B cell (primary cell): ENCODE results near the gene BMERB1. TPM values are rescaled to one million over a fixed set of nuclear protein-coding genes. Genes with fewer than 3 reads are reported as not detected.

ENCODE experiments used
- ATAC-seq: fragments of 200-7000 bp; cut with Tn5 transposase; one replicate; pipeline ENCODE4 v1.10.0; 2021; ENCODE audit warnings: low read depth, mild to moderate bottlenecking, moderate number of reproducible peaks, moderate library complexity
- CTCF ChIA-PET: fragments of 350-600 bp; sonication (Branson Sonifier 250); formaldehyde crosslinking; loops from one replicate; lab custom pipeline; 2021; ENCODE audit warnings: antibody characterized with exemption, inconsistent platforms; lab: Charles Lee
- POLR2A ChIA-PET: fragments of 350-600 bp; sonication (Branson Sonifier 250); formaldehyde crosslinking; loops from one replicate; lab custom pipeline; 2021; ENCODE audit warnings: antibody characterized with exemption; lab: Charles Lee
- DNase-seq: peaks from one replicate; pipeline ENCODE4 v3.0.0; 2013
- H2AFZ ChIP-seq: 2 replicates; pipeline ENCODE4 v1.6.1; 2012; ENCODE audit warnings: mild to moderate bottlenecking, low read depth, low read length; ENCODE audit not compliant: insufficient read depth, poor library complexity, severe bottlenecking
- H3K27ac ChIP-seq, 2 donors: 1 replicate in 1 of 2; 2 replicates in 1 of 2; pipeline ENCODE4 v1.5.1; 2012 to 2013; ENCODE audit warnings: low read length in 2 of 2, mild to moderate bottlenecking in 2 of 2, moderate library complexity in 1 of 2
- H3K27me3 ChIP-seq, 4 experiments: fragments of 200-600 bp in 1 of 4; sonication (generic) in 1 of 4; replicated peaks in 1 of 4; 1 replicate in 2 of 4; 2 replicates in 2 of 4; pipeline versions ENCODE4 v1.6.1 to v1.7.0; 2013 to 2016; ENCODE audit warnings: low read length in 3 of 4, mild to moderate bottlenecking in 2 of 4, mixed read lengths in 1 of 4, moderate library complexity in 1 of 4; ENCODE audit not compliant: insufficient read depth in 4 of 4, control insufficient read depth in 3 of 4; ENCODE audit errors: control extremely low read depth in 1 of 4
- H3K36me3 ChIP-seq, 2 experiments: replicated peaks in 1 of 2; 1 replicate in 1 of 2; 2 replicates in 1 of 2; pipeline versions ENCODE4 v1.6.1 to v1.7.1; 2013; ENCODE audit warnings: low read length in 1 of 2; ENCODE audit not compliant: insufficient read depth in 2 of 2, control insufficient read depth in 1 of 2; ENCODE audit errors: control extremely low read depth in 1 of 2, extremely low read depth in 1 of 2
- H3K4me1 ChIP-seq, 2 donors: fragments of 200-600 bp in 1 of 2; sonication (generic) in 1 of 2; 1 replicate in 1 of 2; 2 replicates in 1 of 2; pipeline versions ENCODE4 v1.5.1 to v1.6.1; 2013 to 2017; ENCODE audit warnings: low read length in 2 of 2; ENCODE audit not compliant: control insufficient read depth in 2 of 2, insufficient read depth in 2 of 2
- H3K4me2 ChIP-seq: replicated peaks from 2 replicates; pipeline ENCODE3; 2012; ENCODE audit warnings: mild to moderate bottlenecking, low read depth, low read length; ENCODE audit not compliant: poor library complexity, severe bottlenecking
- H3K4me3 ChIP-seq, 5 experiments: fragments of 200-600 bp in 1 of 5; sonication (generic) in 1 of 5; 1 replicate in 3 of 5; 2 replicates in 2 of 5; pipeline versions ENCODE4 v1.5.1 to v1.7.0; 2011 to 2016; ENCODE audit warnings: low read length in 4 of 5, mild to moderate bottlenecking in 4 of 5, low read depth in 2 of 5, control low read depth in 1 of 5, moderate library complexity in 1 of 5; ENCODE audit not compliant: insufficient read depth in 1 of 5; ENCODE audit errors: control extremely low read depth in 1 of 5, extremely low read depth in 1 of 5
- H3K79me2 ChIP-seq: fragments of 200-600 bp; sonication (generic); one replicate; pipeline ENCODE4 v1.6.0; 2016; ENCODE audit warnings: low read length; ENCODE audit not compliant: control insufficient read depth, insufficient read depth
- H3K9ac ChIP-seq: fragments of 200-600 bp; sonication (generic); 2 replicates; pipeline ENCODE4 v1.6.1; 2017; ENCODE audit warnings: mild to moderate bottlenecking, low read length, moderate library complexity
- H3K9me3 ChIP-seq, 3 donors: one replicate each; pipeline versions ENCODE4 v1.6.1 to v1.7.1; 2013; ENCODE audit warnings: low read length in 2 of 3; ENCODE audit not compliant: control insufficient read depth in 2 of 3, insufficient read depth in 1 of 3; ENCODE audit errors: control extremely low read depth in 1 of 3
- H4K20me1 ChIP-seq: 2 replicates; pipeline ENCODE4 v1.6.0; 2012; ENCODE audit warnings: mild to moderate bottlenecking, low read length; ENCODE audit not compliant: insufficient read depth, control insufficient read depth, poor library complexity, severe bottlenecking
- H3K27ac Mint-ChIP-seq: one replicate; pipeline ENCODE4 v1.8.0; 2021; ENCODE audit warnings: mixed read lengths
- H3K27me3 Mint-ChIP-seq: one replicate; pipeline ENCODE4 v1.8.0; 2021; ENCODE audit warnings: mixed read lengths
- H3K4me1 Mint-ChIP-seq: one replicate; pipeline ENCODE4 v1.8.0; 2021; ENCODE audit warnings: mixed read lengths
- H3K4me3 Mint-ChIP-seq: one replicate; pipeline ENCODE4 v1.8.0; 2021; ENCODE audit warnings: mixed read lengths
- H3K9me3 Mint-ChIP-seq: one replicate; pipeline ENCODE4 v1.8.0; 2022; ENCODE audit warnings: mixed read lengths; ENCODE audit not compliant: insufficient read depth
- EZH2 ChIP-seq: IDR thresholded peaks from 2 replicates; pipeline ENCODE4 v1.6.1; 2012; ENCODE audit warnings: borderline replicate concordance, low read depth, mild to moderate bottlenecking, moderate library complexity, low read length; ENCODE audit not compliant: insufficient read depth, poor library complexity, severe bottlenecking
- WGBS: methylation state at CpG from one replicate; pipeline ENCODE4 v1.1.5; 2013; ENCODE audit warnings: missing lambda C conversion rate; ENCODE audit not compliant: insufficient coverage; 5-methylcytosine and 5-hydroxymethylcytosine counted together
- intact Hi-C: fragments of 100-400 bp; cut with micrococcal nuclease; formaldehyde crosslinking; loops from one replicate; pipeline ENCODE4 v1.10.0; 2022
- polyA plus RNA-seq: library from polyadenylated mRNA; depleted of rRNA; stranded (reverse); fragments of >200 nt; gene quantifications from 2 replicates; pipeline ENCODE4 v1.2.3, GENCODE V29; 2012
- total RNA-seq, 2 donors: library from RNA; stranded (reverse); fragments of 120-200 nt in 1 of 2; gene quantifications; 1 replicate in 1 of 2; 2 replicates in 1 of 2; pipeline versions ENCODE4 v1.2.3 to v1.2.4, GENCODE V29; 2013 to 2022
- TF ChIP-seq, protein P1 (sequence below): fragments of 200-600 bp; IDR thresholded peaks from one replicate; pipeline ENCODE4 v1.8.0; 2022; ENCODE audit warnings: antibody characterized with exemption, mild to moderate bottlenecking

Gene BMERB1
- total and polyA plus RNA-seq, 2 donors (not counting 1 experiment from before 2014, with no cell fraction given), result 2.2 to 11.2 TPM

DNA sequence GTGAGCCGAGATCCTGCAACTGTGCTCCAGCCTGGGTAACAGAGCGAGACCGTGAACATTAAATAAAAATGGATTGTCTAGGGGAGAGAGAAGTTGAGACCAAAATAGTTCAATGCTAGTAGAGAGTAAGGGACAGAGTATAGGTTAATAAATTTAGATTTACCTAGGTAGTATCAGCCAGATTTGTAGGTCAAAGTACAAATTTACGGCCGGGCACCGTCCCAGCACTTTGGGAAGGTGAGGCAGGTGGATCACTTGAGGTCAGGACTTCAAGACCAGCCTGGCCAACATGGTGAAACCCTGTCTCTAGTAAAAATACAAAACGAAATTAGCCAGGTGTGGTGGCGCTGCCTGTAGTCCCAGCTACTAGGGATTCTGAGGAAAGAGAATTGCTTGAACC, 12.2 kb upstream of the BMERB1 start:
- Histone ChIP-seq H4K20me1 (no peaks in the 10 kb centered on the region), H3K27me3 (no peaks in the 10 kb centered on the region), H3K9ac (no peak overlapping the region), H2AFZ (no peak overlapping the region), H3K4me2 (no peak overlapping the region), H3K27ac (no peak overlapping the region), H3K9me3 (no peaks in the 10 kb centered on the region), H3K4me1 (no peaks in the 10 kb centered on the region), H3K36me3 (no peaks in the 10 kb centered on the region), H3K79me2 (no peaks in the 10 kb centered on the region), H3K4me3 (no peak overlapping the region)
- 100% methylated on average over 7 of the region's 8 CpGs for WGBS
- H3K4me3 Mint-ChIP-seq, result no peak overlapping the region
- DNase-seq (no peak), ATAC-seq (no peak)
- POLR2A ChIA-PET, result no interaction called here
- H3K9me3 Mint-ChIP-seq, result no peaks in the 10 kb centered on the region
- H3K27me3 Mint-ChIP-seq, result peaks cover 17% of the 10 kb centered on the region
- no peaks in the 10 kb centered on the region for H3K4me1 Mint-ChIP-seq
- CTCF ChIA-PET, result no interaction called here
- TF ChIP-seq, protein P1, sequence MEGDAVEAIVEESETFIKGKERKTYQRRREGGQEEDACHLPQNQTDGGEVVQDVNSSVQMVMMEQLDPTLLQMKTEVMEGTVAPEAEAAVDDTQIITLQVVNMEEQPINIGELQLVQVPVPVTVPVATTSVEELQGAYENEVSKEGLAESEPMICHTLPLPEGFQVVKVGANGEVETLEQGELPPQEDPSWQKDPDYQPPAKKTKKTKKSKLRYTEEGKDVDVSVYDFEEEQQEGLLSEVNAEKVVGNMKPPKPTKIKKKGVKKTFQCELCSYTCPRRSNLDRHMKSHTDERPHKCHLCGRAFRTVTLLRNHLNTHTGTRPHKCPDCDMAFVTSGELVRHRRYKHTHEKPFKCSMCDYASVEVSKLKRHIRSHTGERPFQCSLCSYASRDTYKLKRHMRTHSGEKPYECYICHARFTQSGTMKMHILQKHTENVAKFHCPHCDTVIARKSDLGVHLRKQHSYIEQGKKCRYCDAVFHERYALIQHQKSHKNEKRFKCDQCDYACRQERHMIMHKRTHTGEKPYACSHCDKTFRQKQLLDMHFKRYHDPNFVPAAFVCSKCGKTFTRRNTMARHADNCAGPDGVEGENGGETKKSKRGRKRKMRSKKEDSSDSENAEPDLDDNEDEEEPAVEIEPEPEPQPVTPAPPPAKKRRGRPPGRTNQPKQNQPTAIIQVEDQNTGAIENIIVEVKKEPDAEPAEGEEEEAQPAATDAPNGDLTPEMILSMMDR, result no peak
- TF ChIP-seq EZH2, result no peak
- no peak overlapping the region for H3K27ac Mint-ChIP-seq
- intact Hi-C loops, result no loop called here

DNA sequence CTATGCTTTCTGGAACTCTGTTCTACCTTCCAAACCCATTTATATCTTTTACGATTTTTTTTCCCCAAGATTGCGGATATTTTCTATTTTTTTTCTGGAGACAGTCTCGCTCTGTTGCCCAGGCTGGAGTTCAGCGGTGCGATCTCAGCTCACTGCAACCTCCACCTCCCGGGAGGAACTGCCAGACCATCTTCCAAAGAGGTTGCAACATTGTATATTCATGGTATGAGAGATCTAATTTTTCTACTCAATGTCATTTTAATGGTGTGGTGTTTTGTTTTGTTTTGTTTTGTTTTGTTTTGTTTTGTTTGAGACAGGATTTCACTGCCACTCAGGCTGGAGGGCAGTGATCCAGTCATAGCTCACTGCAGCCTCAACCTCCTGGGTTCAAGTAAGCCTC, 8.5 kb upstream of the BMERB1 start:
- Histone ChIP-seq H4K20me1 (no peaks in the 10 kb centered on the region), H3K79me2 (no peaks in the 10 kb centered on the region), H3K4me1 (peaks cover 0 to 3% of the 10 kb centered on the region in 2 donors), H3K4me2 (no peak overlapping the region), H3K9ac (no peak overlapping the region), H3K9me3 (no peaks in the 10 kb centered on the region), H2AFZ (no peak overlapping the region), H3K36me3 (no peaks in the 10 kb centered on the region), H3K27me3 (no peaks in the 10 kb centered on the region), H3K4me3 (no peak overlapping the region), H3K27ac (no peak overlapping the region)
- H3K9me3 Mint-ChIP-seq, result no peaks in the 10 kb centered on the region
- POLR2A ChIA-PET, result interaction anchor here (0.6 kb wide), 1 partner anchor 274 kb away, joined by 4 read pairs; no protein-coding TSS in a partner anchor
- peaks cover 17% of the 10 kb centered on the region for H3K27me3 Mint-ChIP-seq
- DNase-seq (no peak), ATAC-seq (no peak)
- CTCF ChIA-PET, result interaction anchor here (0.8 to 3.1 kb wide), 11 partner anchors 11 to 281 kb away, joined by 3 to 24 read pairs (median 4); partner anchors contain the start of gene MARF1
- intact Hi-C loops, result no loop called here
- H3K4me3 Mint-ChIP-seq, result no peak overlapping the region
- H3K4me1 Mint-ChIP-seq, result peaks cover 3% of the 10 kb centered on the region
- H3K27ac Mint-ChIP-seq, result no peak overlapping the region
- 100% methylated on average over 2 of the region's 6 CpGs for WGBS
- TF ChIP-seq, protein P1, result no peak
- no peak for TF ChIP-seq EZH2
